NT2/D1 (cell line): ENCODE measurements around the gene FOXP3.

Experiments used
- DNase-seq: peaks from one replicate; pipeline ENCODE4 v3.0.0-alpha.2; 2011; ENCODE audit warnings: low read depth, low spot score
- H3K27me3 ChIP-seq: 2 replicates; pipeline ENCODE4 v1.6.0; 2011; ENCODE audit warnings: mild to moderate bottlenecking; ENCODE audit not compliant: insufficient read length, insufficient read depth
- H3K36me3 ChIP-seq: 2 replicates; pipeline ENCODE4 v1.6.1; 2011; ENCODE audit warnings: mild to moderate bottlenecking, low read length, mixed read lengths; ENCODE audit not compliant: insufficient read depth, insufficient read length
- H3K4me1 ChIP-seq: 2 replicates; pipeline ENCODE4 v1.5.1; 2011; ENCODE audit not compliant: insufficient read depth, insufficient read length
- H3K4me3 ChIP-seq: 2 replicates; pipeline ENCODE4 v1.5.1; 2011; ENCODE audit warnings: low read depth; ENCODE audit not compliant: insufficient read length
- H3K9ac ChIP-seq: 2 replicates; pipeline ENCODE4 v1.6.0; 2011; ENCODE audit warnings: low read depth; ENCODE audit not compliant: insufficient read length
- H3K9me3 ChIP-seq: 2 replicates; pipeline ENCODE4 v1.5.1; 2011; ENCODE audit warnings: mild to moderate bottlenecking, low read length; ENCODE audit not compliant: insufficient read depth
- SUZ12 ChIP-seq: IDR thresholded peaks from 2 replicates; pipeline ENCODE4 v1.6.1; 2011; ENCODE audit not compliant: insufficient read length, insufficient read depth; ENCODE audit errors: extremely low read depth
- YY1 ChIP-seq: IDR thresholded peaks from 2 replicates; pipeline ENCODE4 v1.6.1; 2011; ENCODE audit not compliant: insufficient read length, insufficient read depth
- ZNF274 ChIP-seq: IDR thresholded peaks from 2 replicates; pipeline ENCODE4 v1.6.1; 2011; ENCODE audit warnings: mild to moderate bottlenecking, low read depth, low read length

Gene FOXP3

GRCh38 chrX:49249071-49249470 is 15.4 kb downstream of the FOXP3 start:
- no peak for TF ChIP-seq SUZ12
- no peak for TF ChIP-seq YY1
- no peak for TF ChIP-seq ZNF274
- no peak overlapping the region for H3K4me3 ChIP-seq
- no peak for DNase-seq

GRCh38 chrX:49247916-49248811 is 16.3 kb downstream of the FOXP3 start:
- Histone ChIP-seq H3K4me3 (no peak overlapping the region), H3K4me1 (peaks cover 3% of the 10 kb centered on the region), H3K9me3 (no peaks in the 10 kb centered on the region), H3K27me3 (no peaks in the 10 kb centered on the region), H3K9ac (no peak overlapping the region), H3K36me3 (peaks cover 52% of the 10 kb centered on the region)
- TF ChIP-seq ZNF274 (no peak), YY1 (no peak), SUZ12 (no peak)
- no peak for DNase-seq

More at GRCh38 chrX:49249071-49249470, 15.4 kb downstream of the FOXP3 start:
- peaks cover 3% of the 10 kb centered on the region for H3K4me1 ChIP-seq
- peaks cover 48% of the 10 kb centered on the region for H3K36me3 ChIP-seq
- no peaks in the 10 kb centered on the region for H3K27me3 ChIP-seq
- no peak overlapping the region for H3K9ac ChIP-seq
- H3K9me3 ChIP-seq: no peaks in the 10 kb centered on the region

- no peak for DNase-seq
- TF ChIP-seq YY1 (no peak), ZNF274 (no peak), SUZ12 (no peak)
- no peak overlapping the region for H3K4me3 ChIP-seq
- no peaks in the 10 kb centered on the region for H3K9me3 ChIP-seq
- no peak overlapping the region for H3K9ac ChIP-seq
- H3K36me3 ChIP-seq: peaks cover 55% of the 10 kb centered on the region
- H3K4me1 ChIP-seq: peaks cover 3% of the 10 kb centered on the region
- no peaks in the 10 kb centered on the region for H3K27me3 ChIP-seq
Observed at GRCh38 chrX:49247346-49247745, 17.2 kb downstream of the FOXP3 start.

- DNase-seq: no peak
- Histone ChIP-seq H3K9ac (no peak overlapping the region), H3K4me3 (no peak overlapping the region), H3K4me1 (peaks cover 3% of the 10 kb centered on the region), H3K9me3 (no peaks in the 10 kb centered on the region), H3K36me3 (peaks cover 55% of the 10 kb centered on the region), H3K27me3 (no peaks in the 10 kb centered on the region)
- no peak for TF ChIP-seq SUZ12
- TF ChIP-seq YY1: no peak
- no peak for TF ChIP-seq ZNF274
Observed at GRCh38 chrX:49246541-49246940, 18.0 kb downstream of the FOXP3 start.

- TF ChIP-seq SUZ12 (no peak), ZNF274 (no peak), YY1 (no peak)
- H3K4me1 ChIP-seq: no peaks in the 10 kb centered on the region
- no peak for DNase-seq
- H3K4me3 ChIP-seq: no peak overlapping the region
- H3K27me3 ChIP-seq: no peaks in the 10 kb centered on the region
- peaks cover 46% of the 10 kb centered on the region for H3K36me3 ChIP-seq
- H3K9ac ChIP-seq: no peak overlapping the region
- no peaks in the 10 kb centered on the region for H3K9me3 ChIP-seq
Observed at GRCh38 chrX:49244207-49244606, 20.3 kb downstream of the FOXP3 start.

- no peaks in the 10 kb centered on the region for H3K4me1 ChIP-seq
- TF ChIP-seq YY1 (no peak), SUZ12 (no peak), ZNF274 (no peak)
- H3K9me3 ChIP-seq: no peaks in the 10 kb centered on the region
- no peak for DNase-seq
- no peak overlapping the region for H3K4me3 ChIP-seq
- H3K36me3 ChIP-seq: peaks cover 37% of the 10 kb centered on the region
- H3K27me3 ChIP-seq: no peaks in the 10 kb centered on the region
- no peak overlapping the region for H3K9ac ChIP-seq
Observed at GRCh38 chrX:49243166-49243565, 21.3 kb downstream of the FOXP3 start.

- no peak overlapping the region for H3K9ac ChIP-seq
- DNase-seq: no peak
- peaks cover 33% of the 10 kb centered on the region for H3K36me3 ChIP-seq
- H3K4me1 ChIP-seq: no peaks in the 10 kb centered on the region
- H3K9me3 ChIP-seq: no peaks in the 10 kb centered on the region
- no peaks in the 10 kb centered on the region for H3K27me3 ChIP-seq
- TF ChIP-seq SUZ12: no peak
- TF ChIP-seq YY1: no peak
- no peak for TF ChIP-seq ZNF274
- no peak overlapping the region for H3K4me3 ChIP-seq
Observed at GRCh38 chrX:49242545-49243066, 21.9 kb downstream of the FOXP3 start.
